Activated CD4-positive, alpha-beta memory T cell treated with anti-CD3 and anti-CD28 coated beads for 36 hours (primary cell): ENCODE measurements around the gene GPER1. TPM values are rescaled to one million over a fixed set of nuclear protein-coding genes. Genes with fewer than 3 reads are reported as not detected.

ENCODE experiments used
- CTCF ChIA-PET: fragments of 350-600 bp; sonication (Branson Sonifier 250); formaldehyde crosslinking; loops from one replicate; lab custom pipeline; 2021; ENCODE audit warnings: antibody characterized with exemption, inconsistent platforms; lab: Charles Lee
- POLR2A ChIA-PET: fragments of 350-600 bp; sonication (Branson Sonifier 250); formaldehyde crosslinking; loops from one replicate; lab custom pipeline; 2021; ENCODE audit warnings: antibody characterized with exemption; lab: Charles Lee
- DNase-seq: peaks from one replicate; pipeline ENCODE4 v3.0.0-alpha.2; 2020
- H3K27ac Mint-ChIP-seq: one replicate; pipeline ENCODE4 v1.8.0; 2021; ENCODE audit warnings: mixed read lengths
- H3K27me3 Mint-ChIP-seq: one replicate; pipeline ENCODE4 v1.8.0; 2021; ENCODE audit warnings: mixed read lengths
- H3K36me3 Mint-ChIP-seq: one replicate; pipeline ENCODE4 v1.8.0; 2021; ENCODE audit warnings: mixed read lengths
- H3K4me1 Mint-ChIP-seq: one replicate; pipeline ENCODE4 v1.8.0; 2021; ENCODE audit warnings: low read depth, mixed read lengths
- H3K4me3 Mint-ChIP-seq: one replicate; pipeline ENCODE4 v1.8.0; 2021; ENCODE audit warnings: mild to moderate bottlenecking, mixed read lengths
- H3K9me3 Mint-ChIP-seq: one replicate; pipeline ENCODE4 v1.8.0; 2021; ENCODE audit warnings: mixed read lengths
- intact Hi-C: fragments of 100-400 bp; cut with micrococcal nuclease; formaldehyde crosslinking; loops from one replicate; pipeline ENCODE4 v1.15.1; 2023
- total RNA-seq, 2 experiments: library from RNA; stranded (reverse); gene quantifications; one replicate each; pipeline ENCODE4 v1.2.3, GENCODE V29; 2021

Gene GPER1
- total RNA-seq, 2 experiments from 2014 or later, result 0.12 to 0.22 TPM

DNA sequence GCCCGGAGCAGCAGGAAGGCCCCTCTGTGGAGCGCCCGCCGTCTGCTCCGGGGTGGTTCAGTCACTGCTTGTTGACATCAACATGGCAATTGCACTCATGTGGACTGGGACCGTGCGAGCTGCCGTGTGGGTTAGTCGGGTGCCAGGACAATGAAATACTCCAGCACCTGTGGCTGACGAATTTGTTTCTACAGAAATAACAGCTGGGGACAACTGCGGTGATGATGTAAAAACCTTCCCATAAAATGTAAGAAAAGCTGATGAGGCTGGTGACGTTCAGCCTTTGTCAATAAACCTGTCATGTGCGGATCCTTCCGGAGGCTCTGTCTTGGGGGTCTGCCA lies 5.6 kb downstream of the GPER1 start:
- Mint-ChIP-seq H3K36me3 (peaks cover 5% of the 10 kb centered on the region), H3K27me3 (no peaks in the 10 kb centered on the region), H3K4me3 (no peak overlapping the region), H3K4me1 (no peaks in the 10 kb centered on the region), H3K27ac (no peak overlapping the region), H3K9me3 (peaks cover 3% of the 10 kb centered on the region)
- no peak for DNase-seq
- CTCF ChIA-PET, result interaction anchor here (0.8 kb wide), 1 partner anchor 28 kb away, joined by 3 read pairs; no protein-coding TSS in a partner anchor
- intact Hi-C loops, result no loop called here
- POLR2A ChIA-PET, result no interaction called here

DNA sequence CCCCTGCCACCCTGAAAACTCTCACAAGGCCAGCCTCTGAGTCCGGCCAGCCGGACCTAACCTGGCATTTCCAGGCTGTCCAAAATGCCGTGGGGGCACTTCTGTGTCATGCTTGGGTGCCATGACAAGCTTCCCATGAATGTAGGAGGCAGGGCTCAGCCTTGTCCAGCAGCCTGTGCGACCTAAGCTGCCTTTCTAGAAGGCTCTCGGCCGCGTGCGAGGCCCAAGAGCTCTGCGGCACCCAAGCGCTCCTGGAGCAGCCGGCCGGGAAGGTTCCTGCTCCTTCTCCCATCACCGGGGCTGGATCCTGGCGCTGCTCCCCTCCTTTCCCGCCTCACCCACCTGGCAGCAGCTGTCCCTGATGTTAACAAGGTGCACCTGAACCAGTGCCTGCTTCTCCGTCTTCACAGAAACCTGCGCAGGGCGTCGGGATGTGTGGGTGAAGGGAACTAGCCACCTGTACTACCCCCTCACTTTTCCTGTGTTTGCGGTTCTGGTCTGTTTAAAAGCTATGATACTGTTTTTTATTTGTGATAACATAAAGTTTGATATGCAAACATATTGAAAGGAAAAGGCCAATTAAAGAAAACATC lies 6.1 kb downstream of the GPER1 start:
- POLR2A ChIA-PET, result no interaction called here
- H3K27me3 Mint-ChIP-seq, result no peaks in the 10 kb centered on the region
- no peak overlapping the region for H3K4me3 Mint-ChIP-seq
- H3K9me3 Mint-ChIP-seq, result peaks cover 3% of the 10 kb centered on the region
- intact Hi-C loops, result no loop called here
- H3K36me3 Mint-ChIP-seq, result peaks cover 5% of the 10 kb centered on the region
- H3K4me1 Mint-ChIP-seq, result no peaks in the 10 kb centered on the region
- DNase-seq, result no peak
- no peak overlapping the region for H3K27ac Mint-ChIP-seq
- CTCF ChIA-PET, result interaction anchor here (0.8 kb wide), 1 partner anchor 29 kb away, joined by 3 read pairs; no protein-coding TSS in a partner anchor

DNA sequence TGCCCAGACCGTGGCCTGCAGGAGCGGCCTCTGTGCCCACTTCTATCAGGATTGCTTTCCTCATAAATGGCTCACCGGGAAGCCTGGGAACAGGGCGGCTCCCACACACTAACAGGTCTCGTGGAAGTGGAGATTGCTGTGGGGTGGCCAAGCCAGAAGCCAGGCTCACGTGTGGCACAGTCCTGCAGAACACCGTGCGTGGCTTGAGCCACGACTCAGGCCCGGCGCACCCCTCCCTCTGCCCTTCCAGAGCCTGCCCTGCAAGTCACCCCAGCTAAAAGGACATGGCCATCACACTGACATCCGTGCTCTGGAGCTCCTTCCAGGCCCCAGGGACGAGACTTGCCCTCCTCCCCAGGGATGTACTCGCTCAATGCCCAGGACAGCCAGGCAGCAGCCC lies 7.0 kb downstream of the GPER1 start:
- Mint-ChIP-seq H3K27me3 (no peaks in the 10 kb centered on the region), H3K36me3 (peaks cover 7% of the 10 kb centered on the region), H3K4me1 (no peaks in the 10 kb centered on the region), H3K27ac (no peak overlapping the region), H3K4me3 (no peak overlapping the region), H3K9me3 (peaks cover 3% of the 10 kb centered on the region)
- CTCF ChIA-PET, result interaction anchor here (1.6 kb wide), 1 partner anchor 102 kb away, joined by 5 read pairs; no protein-coding TSS in a partner anchor
- intact Hi-C loops, result no loop called here
- DNase-seq, result no peak
- POLR2A ChIA-PET, result no interaction called here

DNA sequence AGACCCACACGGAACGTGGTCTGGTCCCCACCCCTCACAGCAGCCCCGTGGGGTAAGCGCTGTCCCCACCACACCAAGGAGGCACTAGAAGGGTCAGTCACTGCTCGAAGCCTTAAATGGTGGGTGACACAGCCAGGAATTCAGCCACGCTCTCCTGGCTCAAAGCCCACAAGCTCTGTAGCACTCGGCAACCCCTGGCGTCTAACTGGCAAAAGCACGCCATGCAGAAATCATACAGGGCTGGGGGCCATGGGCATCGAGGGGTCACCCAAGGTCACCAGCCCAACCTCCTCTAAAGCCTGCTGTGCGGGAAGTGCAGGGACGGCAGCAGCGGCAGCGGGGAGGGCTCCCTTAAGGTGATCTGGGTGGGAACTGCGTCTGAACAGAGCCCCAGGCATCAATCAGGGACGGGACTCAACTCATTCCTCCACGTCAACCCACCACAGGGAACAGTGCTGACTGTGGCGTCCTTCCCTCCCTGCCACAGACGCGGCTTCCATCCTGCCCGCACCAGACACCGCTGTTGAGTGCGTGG lies 7.8 kb downstream of the GPER1 start:
- DNase-seq, result no peak
- Mint-ChIP-seq H3K27ac (no peak overlapping the region), H3K9me3 (peaks cover 3% of the 10 kb centered on the region), H3K4me1 (no peaks in the 10 kb centered on the region), H3K36me3 (peaks cover 7% of the 10 kb centered on the region), H3K4me3 (no peak overlapping the region), H3K27me3 (no peaks in the 10 kb centered on the region)
- CTCF ChIA-PET, result interaction anchor here (0.9 to 1.6 kb wide), 2 partner anchors 9 to 103 kb away, joined by 3 to 5 read pairs; no protein-coding TSS in a partner anchor
- intact Hi-C loops, result no loop called here
- POLR2A ChIA-PET, result no interaction called here

DNA sequence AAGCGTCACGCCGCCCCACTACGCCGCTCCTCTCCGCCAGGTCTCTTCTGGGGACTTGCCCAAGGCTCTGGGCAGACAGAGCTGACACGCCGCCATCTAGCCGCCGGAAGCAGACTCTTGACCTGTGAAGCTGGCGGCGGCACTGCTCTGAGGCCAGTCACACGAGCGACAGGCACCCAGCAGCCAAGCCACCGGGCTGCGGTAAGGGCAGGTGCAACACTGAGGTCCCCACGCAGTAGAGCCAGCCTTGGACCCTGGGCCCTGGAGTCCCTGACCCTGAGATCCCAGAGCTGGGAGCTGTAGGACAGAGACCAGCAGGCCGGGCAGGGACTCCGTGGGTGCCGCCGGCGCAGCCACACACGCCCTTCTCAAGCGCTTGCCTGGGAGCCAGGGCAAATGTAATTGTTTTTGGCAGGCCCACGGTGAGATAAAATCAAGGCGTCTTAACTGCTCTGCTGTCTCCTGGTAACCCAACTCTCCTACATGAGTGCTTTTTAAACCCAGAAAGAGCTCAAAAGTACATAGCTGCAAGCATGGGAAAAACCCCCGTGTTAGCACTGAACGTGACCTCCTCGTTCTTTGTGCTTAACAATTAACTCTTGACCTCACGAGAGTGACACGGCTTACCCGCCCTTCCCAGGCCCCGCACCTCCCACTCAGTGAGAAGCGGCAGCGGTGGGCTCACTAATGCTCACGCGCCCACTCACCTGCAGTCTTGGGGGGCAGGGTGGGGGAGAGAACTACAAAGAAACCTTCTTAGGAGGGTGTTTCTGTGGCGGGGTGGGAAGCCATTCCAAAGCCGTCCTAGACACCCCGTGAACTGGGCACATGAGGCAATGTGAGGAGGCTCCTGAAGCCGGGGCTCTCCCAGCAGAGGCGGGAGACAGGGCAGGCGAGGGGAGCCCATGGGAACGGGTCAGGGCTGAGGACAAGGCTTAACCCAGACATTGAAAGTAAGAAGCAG lies 8.5 kb downstream of the GPER1 start:
- CTCF ChIA-PET, result interaction anchor here (0.9 to 1.6 kb wide), 2 partner anchors 10 to 104 kb away, joined by 3 to 5 read pairs; no protein-coding TSS in a partner anchor
- no peak for DNase-seq
- intact Hi-C loops, result no loop called here
- peaks cover 7% of the 10 kb centered on the region for H3K36me3 Mint-ChIP-seq
- POLR2A ChIA-PET, result no interaction called here
- no peaks in the 10 kb centered on the region for H3K27me3 Mint-ChIP-seq
- H3K4me3 Mint-ChIP-seq, result no peak overlapping the region
- H3K4me1 Mint-ChIP-seq, result no peaks in the 10 kb centered on the region
- H3K9me3 Mint-ChIP-seq, result peaks cover 3% of the 10 kb centered on the region
- no peak overlapping the region for H3K27ac Mint-ChIP-seq

DNA sequence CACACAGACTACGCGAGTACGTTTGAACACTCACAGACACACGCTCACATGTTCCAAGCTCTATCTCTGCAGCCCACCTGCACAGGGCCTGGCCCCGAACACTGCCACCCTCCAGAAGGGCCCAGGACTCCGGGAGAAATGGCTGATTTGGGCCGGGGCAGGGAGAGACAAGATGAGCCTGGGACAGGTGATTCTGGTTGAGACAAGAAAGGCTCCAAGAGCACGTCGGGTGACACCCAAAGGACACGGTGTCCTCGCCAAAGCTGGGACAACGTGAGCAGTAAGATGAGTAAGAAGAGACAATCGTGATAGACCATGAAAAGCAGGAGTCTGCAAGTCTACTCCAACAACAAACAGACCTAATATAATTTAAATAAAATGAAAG lies 9.2 kb downstream of the GPER1 start:
- no peaks in the 10 kb centered on the region for H3K4me1 Mint-ChIP-seq
- H3K9me3 Mint-ChIP-seq, result peaks cover 3% of the 10 kb centered on the region
- H3K4me3 Mint-ChIP-seq, result no peak overlapping the region
- DNase-seq, result no peak
- intact Hi-C loops, result no loop called here
- ChIA-PET CTCF (no interaction called here), POLR2A (no interaction called here)
- peaks cover 6% of the 10 kb centered on the region for H3K36me3 Mint-ChIP-seq
- H3K27me3 Mint-ChIP-seq, result no peaks in the 10 kb centered on the region
- H3K27ac Mint-ChIP-seq, result no peak overlapping the region

DNA sequence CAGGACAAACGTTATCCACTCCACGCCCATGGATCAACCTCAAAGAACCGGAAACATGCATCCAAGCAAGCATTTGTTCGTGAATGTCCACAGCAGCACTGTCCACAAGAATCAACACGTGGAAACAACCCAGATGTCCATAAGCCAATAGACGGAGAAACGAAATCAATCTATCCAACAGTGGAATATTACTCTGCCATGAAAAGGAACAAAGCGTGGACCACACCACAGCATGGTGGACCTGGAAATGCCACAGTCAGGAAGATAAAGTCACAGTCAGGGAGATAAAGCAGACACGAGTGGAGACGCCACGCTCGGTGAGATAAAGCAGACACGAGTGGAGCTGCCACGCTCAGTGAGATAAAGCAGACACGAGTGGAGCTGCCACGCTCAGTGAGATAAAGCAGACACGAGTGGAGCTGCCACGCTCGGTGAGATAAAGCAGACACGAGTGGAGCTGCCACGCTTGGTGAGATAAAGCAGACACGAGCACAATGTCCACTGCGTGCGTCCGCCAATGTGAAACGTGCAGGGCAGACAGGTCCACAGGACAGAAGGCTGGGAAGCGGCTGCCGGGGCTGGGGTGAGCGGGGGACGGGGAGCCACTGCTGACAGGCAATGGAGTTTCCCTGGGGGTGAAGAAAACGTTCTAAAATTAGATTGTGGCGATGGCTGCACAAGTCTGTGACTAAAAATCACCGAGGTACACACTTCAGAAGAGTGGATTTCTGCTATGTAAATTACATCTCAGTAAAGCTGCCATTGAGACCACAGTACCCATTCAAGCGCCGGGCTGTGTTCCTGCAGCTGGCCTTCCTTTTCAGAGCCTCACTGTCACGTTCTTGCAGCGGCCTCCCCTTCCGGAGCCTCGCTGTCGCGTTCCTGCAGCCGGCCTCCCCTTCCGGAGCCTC lies 10.6 kb downstream of the GPER1 start:
- Mint-ChIP-seq H3K36me3 (peaks cover 6% of the 10 kb centered on the region), H3K4me1 (peaks cover 8% of the 10 kb centered on the region), H3K4me3 (no peak overlapping the region), H3K9me3 (peaks cover 3% of the 10 kb centered on the region), H3K27ac (no peak overlapping the region), H3K27me3 (no peaks in the 10 kb centered on the region)
- ChIA-PET CTCF (interaction anchor here (2.6 to 2.8 kb wide), 2 partner anchors 12 to 106 kb away, joined by 9 to 16 read pairs; no protein-coding TSS in a partner anchor), POLR2A (no interaction called here)
- intact Hi-C loops, result no loop called here
- no peak for DNase-seq

DNA sequence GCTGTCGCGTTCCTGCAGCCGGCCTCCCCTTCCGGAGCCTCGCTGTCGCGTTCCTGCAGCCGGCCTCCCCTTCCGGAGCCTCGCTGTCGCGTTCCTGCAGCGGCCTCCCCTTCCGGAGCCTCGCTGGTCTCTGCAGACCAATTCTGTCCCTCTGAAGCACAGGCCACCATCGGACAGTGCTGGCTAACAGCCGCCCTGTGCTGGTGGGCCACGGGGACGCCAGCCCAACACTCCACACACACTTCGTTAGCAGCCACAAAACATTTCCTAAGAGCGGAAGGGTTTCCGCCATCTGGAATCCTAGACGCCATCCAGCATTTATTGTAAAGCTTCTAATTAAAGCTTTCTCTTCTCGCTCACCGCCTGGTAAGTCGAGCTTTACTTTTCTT lies 11.2 kb downstream of the GPER1 start:
- DNase-seq, result no peak
- peaks cover 3% of the 10 kb centered on the region for H3K9me3 Mint-ChIP-seq
- intact Hi-C loops, result no loop called here
- H3K36me3 Mint-ChIP-seq, result peaks cover 6% of the 10 kb centered on the region
- no peak overlapping the region for H3K27ac Mint-ChIP-seq
- H3K4me3 Mint-ChIP-seq, result no peak overlapping the region
- CTCF ChIA-PET, result interaction anchor here (1.1 to 2.8 kb wide), 3 partner anchors 13 to 106 kb away, joined by 3 to 16 read pairs (median 9); no protein-coding TSS in a partner anchor
- no peaks in the 10 kb centered on the region for H3K27me3 Mint-ChIP-seq
- peaks cover 10% of the 10 kb centered on the region for H3K4me1 Mint-ChIP-seq
- POLR2A ChIA-PET, result no interaction called here

DNA sequence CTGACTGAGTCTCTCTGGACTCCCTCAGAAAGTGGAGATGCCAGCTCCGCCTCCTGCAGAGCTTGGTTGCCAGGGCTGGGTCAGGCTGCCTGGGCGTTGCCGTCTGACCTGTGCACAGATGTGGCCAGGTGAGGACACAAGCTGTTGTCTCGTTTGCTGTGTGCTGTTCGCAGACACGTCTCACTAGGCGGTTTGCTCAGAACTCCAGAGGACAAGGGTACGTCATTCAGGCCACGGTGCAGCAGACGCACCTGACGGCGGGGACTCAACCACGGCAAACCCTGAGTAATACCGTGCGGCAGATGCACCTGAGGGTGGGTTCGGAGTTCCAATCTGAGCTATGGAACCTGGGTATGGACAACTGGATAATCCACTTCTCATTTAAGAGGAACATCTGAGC lies 11.7 kb downstream of the GPER1 start:
- intact Hi-C loops, result no loop called here
- H3K36me3 Mint-ChIP-seq, result peaks cover 6% of the 10 kb centered on the region
- peaks cover 11% of the 10 kb centered on the region for H3K4me1 Mint-ChIP-seq
- no peak overlapping the region for H3K27ac Mint-ChIP-seq
- H3K27me3 Mint-ChIP-seq, result no peaks in the 10 kb centered on the region
- no peak overlapping the region for H3K4me3 Mint-ChIP-seq
- ChIA-PET CTCF (interaction anchor here (1.1 to 2.8 kb wide), 3 partner anchors 13 to 107 kb away, joined by 3 to 16 read pairs (median 9); no protein-coding TSS in a partner anchor), POLR2A (no interaction called here)
- no peak for DNase-seq
- H3K9me3 Mint-ChIP-seq, result peaks cover 3% of the 10 kb centered on the region

DNA sequence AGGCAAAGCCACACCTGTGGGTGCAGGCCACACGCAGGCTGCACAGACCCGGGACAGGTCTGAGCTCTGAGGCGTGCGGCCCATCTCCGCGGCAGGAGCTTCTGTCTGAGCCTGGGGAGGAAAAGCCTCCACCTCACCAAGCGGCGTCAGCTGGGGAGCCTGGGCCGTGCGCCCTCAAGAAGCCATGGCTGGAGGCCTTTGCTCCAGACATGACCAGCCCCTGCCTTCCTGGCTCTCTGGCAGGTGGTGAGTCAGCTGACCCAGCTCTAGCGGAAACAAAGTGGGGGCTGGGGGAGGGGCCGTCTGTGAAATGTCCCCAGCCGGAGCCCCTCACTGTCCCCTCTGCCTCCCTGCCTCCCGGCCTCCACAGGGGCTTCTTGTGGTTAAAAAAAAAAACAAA lies 12.5 kb downstream of the GPER1 start:
- CTCF ChIA-PET, result interaction anchor here (1.1 to 2.8 kb wide), 3 partner anchors 14 to 108 kb away, joined by 3 to 16 read pairs (median 9); no protein-coding TSS in a partner anchor
- no peak for DNase-seq

DNA sequence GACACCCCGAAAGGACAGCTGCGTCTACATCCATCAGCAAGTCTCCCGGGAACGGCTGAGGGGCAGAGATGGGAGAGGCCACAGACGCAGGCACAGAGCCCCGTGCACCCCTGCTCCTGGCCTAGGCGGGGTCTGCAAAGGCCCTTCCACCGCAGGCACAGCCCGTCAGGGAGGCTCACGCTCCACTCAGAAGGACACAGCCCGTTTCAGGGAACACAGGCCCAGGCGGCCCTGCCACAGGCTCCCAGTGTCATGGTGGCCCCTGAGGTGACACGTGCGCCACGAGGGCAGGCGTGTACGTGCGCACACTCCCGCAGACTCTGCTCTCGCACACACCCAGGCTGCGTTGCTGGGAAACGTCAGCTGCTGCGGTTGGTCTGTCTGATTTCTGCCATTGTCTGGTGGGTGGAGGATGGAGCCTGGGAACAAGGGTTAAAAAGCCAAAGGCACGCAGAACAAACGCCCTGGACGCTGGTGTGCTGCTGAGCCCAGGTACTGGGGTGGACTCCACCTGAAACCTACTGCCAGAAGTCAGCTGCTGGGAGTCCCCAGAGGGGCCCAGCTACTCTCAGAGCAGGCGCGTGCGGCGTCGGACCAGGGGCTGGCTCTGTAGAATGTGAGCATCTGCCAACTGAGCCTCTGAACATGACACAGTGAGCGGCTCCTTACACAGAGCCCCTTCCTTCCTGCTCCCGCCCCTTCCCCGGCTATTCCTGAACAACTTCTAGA lies 13.1 kb downstream of the GPER1 start:
- Mint-ChIP-seq H3K4me1 (peaks cover 16% of the 10 kb centered on the region), H3K4me3 (no peak overlapping the region), H3K27ac (no peak overlapping the region), H3K36me3 (peaks cover 6% of the 10 kb centered on the region), H3K9me3 (peaks cover 3% of the 10 kb centered on the region), H3K27me3 (no peaks in the 10 kb centered on the region)
- POLR2A ChIA-PET, result no interaction called here
- intact Hi-C loops, result no loop called here
- CTCF ChIA-PET, result interaction anchor here (1.2 to 2.8 kb wide), 3 partner anchors 37 to 108 kb away, joined by 3 to 9 read pairs (median 5); a partner anchor contains a TSS
- no peak for DNase-seq

More for the DNA sequence above, 12.5 kb downstream of the GPER1 start:
- H3K9me3 Mint-ChIP-seq, result peaks cover 3% of the 10 kb centered on the region
- H3K27ac Mint-ChIP-seq, result no peak overlapping the region
- intact Hi-C loops, result no loop called here
- peaks cover 16% of the 10 kb centered on the region for H3K4me1 Mint-ChIP-seq
- H3K36me3 Mint-ChIP-seq, result peaks cover 6% of the 10 kb centered on the region
- POLR2A ChIA-PET, result no interaction called here
- no peaks in the 10 kb centered on the region for H3K27me3 Mint-ChIP-seq
- H3K4me3 Mint-ChIP-seq, result no peak overlapping the region
